Activated CD4-positive, CD25-positive, alpha-beta regulatory T cell treated with anti-CD3 and anti-CD28 coated beads, Interleukin-2, amount 50 U/mL, for 24 hours (primary cell): ENCODE data around the gene OTOP2.
"Not testable (repeated sequence)": the region's sequence is repeated elsewhere in the genome, so short reads cannot be mapped to it uniquely, and the experiment has no call there.

Experiments
- ATAC-seq, 2 donors: fragments of 150-1000 bp; cut with Tn5 transposase; one replicate each; pipeline ENCODE4 v1.10.0; 2021; ENCODE audit warnings: mild to moderate bottlenecking in 1 of 2, moderate library complexity in 1 of 2

OTOP2 gene

GRCh38 chr17:74975943-74976342 lies 51.9 kb downstream of the OTOP2 start:
- ATAC-seq = no peak

GRCh38 chr17:74977802-74978201 lies 53.7 kb downstream of the OTOP2 start:
- ATAC-seq = no peak

- ATAC-seq = no peak
Measured at GRCh38 chr17:74978240-74978639, 54.2 kb downstream of the OTOP2 start.

GRCh38 chr17:74979408-74980146 lies 55.5 kb downstream of the OTOP2 start:
- ATAC-seq = no peak

- ATAC-seq = peak; percentile 31 to 51
Measured at GRCh38 chr17:74981318-74981978, 57.4 kb downstream of the OTOP2 start.

- peak; percentile 96 to 98 for ATAC-seq
Measured at GRCh38 chr17:74981979-74982662, 58.0 kb downstream of the OTOP2 start.

- ATAC-seq = not testable (repeated sequence)
Measured at GRCh38 chr17:74982663-74983313, 58.7 kb downstream of the OTOP2 start.
